Neural progenitor cell (in vitro differentiated cells): ENCODE results near the gene CC2D1A. TPM values are rescaled to one million over a fixed set of nuclear protein-coding genes. Genes with fewer than 3 reads are reported as not detected.

Experiments used
- DNase-seq: peaks from one replicate; pipeline ENCODE4 v3.0.0-alpha.2; 2016; ENCODE audit warnings: low spot score
- H2AFZ ChIP-seq: fragments of 200-600 bp; sonication (generic); replicated peaks from 2 replicates; pipeline ENCODE4 v1.6.1; 2016; ENCODE audit warnings: antibody characterized with exemption
- H3F3A ChIP-seq: fragments of 200-600 bp; sonication (generic); 2 replicates; pipeline ENCODE4 v1.6.1; 2016; ENCODE audit warnings: antibody characterized with exemption, low read depth
- H3K27ac ChIP-seq: fragments of 200-600 bp; sonication (generic); 2 replicates; pipeline ENCODE4 v1.5.1; 2016; ENCODE audit warnings: mild to moderate bottlenecking
- H3K27me3 ChIP-seq: fragments of 200-600 bp; sonication (generic); 2 replicates; pipeline ENCODE4 v1.6.1; 2016; ENCODE audit warnings: mild to moderate bottlenecking, moderate library complexity
- H3K36me3 ChIP-seq: fragments of 200-600 bp; sonication (generic); 2 replicates; pipeline ENCODE4 v1.5.1; 2016
- H3K4me1 ChIP-seq: fragments of 200-600 bp; sonication (generic); 2 replicates; pipeline ENCODE4 v1.6.1; 2016; ENCODE audit warnings: mixed run types
- H3K4me2 ChIP-seq: fragments of 200-600 bp; sonication (generic); 2 replicates; pipeline ENCODE4 v1.6.1; 2016
- H3K4me3 ChIP-seq: fragments of 200-600 bp; sonication (generic); 2 replicates; pipeline ENCODE4 v1.5.1; 2016
- H3K79me2 ChIP-seq: fragments of 200-600 bp; sonication (generic); 2 replicates; pipeline ENCODE4 v1.6.1; 2016; ENCODE audit warnings: low read depth
- H3K9ac ChIP-seq: fragments of 200-600 bp; sonication (generic); 2 replicates; pipeline ENCODE4 v1.6.1; 2016
- H3K9me3 ChIP-seq: fragments of 200-600 bp; sonication (generic); 2 replicates; pipeline ENCODE4 v1.5.1; 2016; ENCODE audit warnings: low read depth
- H4K20me1 ChIP-seq: fragments of 200-600 bp; sonication (generic); 2 replicates; pipeline ENCODE4 v1.6.1; 2016; ENCODE audit warnings: low read depth
- H3K27ac Mint-ChIP-seq: 3 replicates; pipeline ENCODE4 v1.8.0; 2021; ENCODE audit warnings: mixed read lengths
- H3K27me3 Mint-ChIP-seq: 2 replicates; pipeline ENCODE4 v1.8.0; 2022; ENCODE audit warnings: low read depth, mild to moderate bottlenecking, inconsistent platforms, moderate library complexity, mixed read lengths; ENCODE audit not compliant: insufficient read depth
- H3K36me3 Mint-ChIP-seq: 3 replicates; pipeline ENCODE4 v1.8.0; 2021; ENCODE audit warnings: mixed read lengths
- H3K4me1 Mint-ChIP-seq: 3 replicates; pipeline ENCODE4 v1.8.0; 2021; ENCODE audit warnings: mixed read lengths
- H3K4me3 Mint-ChIP-seq: 3 replicates; pipeline ENCODE4 v1.8.0; 2021; ENCODE audit warnings: mild to moderate bottlenecking, moderate library complexity, mixed read lengths
- H3K9me3 Mint-ChIP-seq: 3 replicates; pipeline ENCODE4 v1.8.0; 2020; ENCODE audit warnings: mixed read lengths
- CTCF ChIP-seq: fragments of 200-600 bp; sonication (generic); IDR thresholded peaks from 2 replicates; pipeline ENCODE4 v1.5.1; 2017; ENCODE audit warnings: antibody characterized with exemption, mild to moderate bottlenecking
- EZH2 ChIP-seq: fragments of 200-600 bp; sonication (generic); IDR thresholded peaks from 2 replicates; pipeline ENCODE4 v1.6.1; 2017; ENCODE audit warnings: antibody characterized with exemption, mild to moderate bottlenecking, moderate library complexity
- EZH2phosphoT487 ChIP-seq: fragments of 200-600 bp; sonication (generic); IDR thresholded peaks from 2 replicates; pipeline ENCODE4 v1.6.1; 2017; ENCODE audit warnings: antibody characterized with exemption
- total RNA-seq: library from RNA; depleted of rRNA; stranded (reverse); fragments of >200 nt; gene quantifications from 2 replicates; pipeline ENCODE4 v1.2.3, GENCODE V29; 2015; ENCODE audit warnings: low replicate concordance

CC2D1A gene
- total RNA-seq, result 8.1 and 22.0 TPM in 2 replicates

DNA sequence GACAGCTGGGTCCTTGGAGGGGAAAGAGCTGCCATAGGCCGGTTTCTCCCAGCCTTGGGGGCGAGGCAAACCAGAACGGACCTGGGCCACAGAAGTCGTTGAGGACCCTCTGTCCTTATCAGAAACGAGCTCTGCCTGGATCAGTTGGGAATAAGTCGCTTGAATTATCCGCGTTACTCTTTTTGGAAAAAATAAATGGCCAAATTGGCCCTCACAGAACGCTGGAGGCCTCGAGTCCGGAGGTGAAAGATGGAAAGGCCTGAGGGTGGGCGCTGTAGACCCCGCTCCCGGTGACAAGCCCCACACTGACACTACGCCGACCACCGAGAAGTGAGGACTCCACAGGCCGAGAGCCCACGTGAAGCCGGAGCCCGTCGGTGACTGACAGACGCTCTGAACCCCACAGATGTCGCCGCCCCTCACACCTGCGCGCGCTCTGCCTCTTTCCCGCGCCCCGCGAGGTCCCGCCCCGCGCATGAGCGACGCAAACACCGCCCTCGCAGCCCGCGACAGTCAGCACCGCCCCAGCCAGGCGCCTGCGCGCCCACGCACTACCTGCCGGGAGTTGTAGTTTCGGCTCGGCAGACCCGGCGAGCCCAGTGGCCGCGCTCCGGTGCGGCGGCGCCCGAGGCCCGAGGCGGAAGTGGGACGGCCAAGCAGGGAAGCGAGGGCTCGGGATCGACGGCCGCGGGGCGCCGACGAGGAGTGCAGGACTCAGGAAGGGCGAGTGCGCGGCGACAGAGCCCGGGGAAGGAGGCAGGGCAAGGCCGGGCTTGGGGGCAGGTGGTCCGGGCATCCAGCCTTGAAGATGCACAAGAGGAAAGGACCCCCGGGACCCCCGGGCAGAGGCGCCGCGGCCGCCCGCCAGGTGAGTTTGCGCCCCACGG lies at the start of gene CC2D1A, which contains the start of gene BRME1:
Gene CC2D1A (plus strand): TSS at position 568 of the 887 bp plus-strand sequence. CDS start 241 bp downstream, at position 809.
Gene BRME1 (minus strand): TSS at position 484 of the 887 bp plus-strand sequence. CDS start 1,225 bp downstream, outside the sequence.
- H3K9ac ChIP-seq, result no peak within 1 kb of the TSS
- no peaks in the 10 kb centered on the region for H3K9me3 ChIP-seq
- H3K4me3 Mint-ChIP-seq, result peak within 1 kb of the TSS; percentile 85
- no peaks in the 10 kb centered on the region for H3K79me2 ChIP-seq
- no peaks in the 10 kb centered on the region for H3K9me3 Mint-ChIP-seq
- peaks cover 9% of the 10 kb centered on the region for H3K4me1 Mint-ChIP-seq
- no peaks in the 10 kb centered on the region for H4K20me1 ChIP-seq
- H3F3A ChIP-seq, result no peaks in the 10 kb centered on the region
- peak within 1 kb of the TSS; percentile 71 for H3K4me3 ChIP-seq
- H3K27me3 Mint-ChIP-seq, result no peaks in the 10 kb centered on the region
- peaks cover 6% of the 10 kb centered on the region for H3K36me3 Mint-ChIP-seq
- peak within 1 kb of the TSS; percentile 83 for H3K4me2 ChIP-seq
- no peaks in the 10 kb centered on the region for H3K36me3 ChIP-seq
- DNase-seq, result peak; percentile 95
- H3K27me3 ChIP-seq, result peaks cover 10% of the 10 kb centered on the region
- H3K4me1 ChIP-seq, result no peaks in the 10 kb centered on the region
- peak within 1 kb of the TSS; percentile 85 for H2AFZ ChIP-seq
- no peak within 1 kb of the TSS for H3K27ac ChIP-seq
- TF ChIP-seq EZH2 (no peak), CTCF (no peak), EZH2phosphoT487 (no peak)
- H3K27ac Mint-ChIP-seq, result peak within 1 kb of the TSS; percentile 14

GRCh38 chr19:13856497-13856896 lies 49.5 kb upstream of the CC2D1A start:
- Mint-ChIP-seq H3K36me3 (no peaks in the 10 kb centered on the region), H3K27me3 (peaks cover 9% of the 10 kb centered on the region), H3K4me3 (no peak overlapping the region), H3K9me3 (no peaks in the 10 kb centered on the region), H3K27ac (no peak overlapping the region), H3K4me1 (peaks cover 8% of the 10 kb centered on the region)
- H4K20me1 ChIP-seq, result no peaks in the 10 kb centered on the region
- H3K4me2 ChIP-seq, result no peak overlapping the region
- H3K9ac ChIP-seq, result no peak overlapping the region
- no peak overlapping the region for H3K4me3 ChIP-seq
- no peak for DNase-seq
- H3K79me2 ChIP-seq, result no peaks in the 10 kb centered on the region
- peaks cover 4% of the 10 kb centered on the region for H3K27me3 ChIP-seq
- no peaks in the 10 kb centered on the region for H3K9me3 ChIP-seq
- H3K27ac ChIP-seq, result no peak overlapping the region
- no peak overlapping the region for H2AFZ ChIP-seq
- peaks cover 2% of the 10 kb centered on the region for H3K4me1 ChIP-seq
- H3K36me3 ChIP-seq, result no peaks in the 10 kb centered on the region
- H3F3A ChIP-seq, result no peaks in the 10 kb centered on the region
- no peak for TF ChIP-seq EZH2
- TF ChIP-seq EZH2phosphoT487, result no peak
- no peak for TF ChIP-seq CTCF

GRCh38 chr19:13859361-13859880 lies 46.6 kb upstream of the CC2D1A start:
- Histone ChIP-seq H3K4me2 (no peak overlapping the region), H3K79me2 (no peaks in the 10 kb centered on the region), H3F3A (peaks cover 22% of the 10 kb centered on the region), H3K4me1 (peaks cover 6% of the 10 kb centered on the region), H4K20me1 (peaks cover 5% of the 10 kb centered on the region), H3K27me3 (peaks cover 26% of the 10 kb centered on the region), H3K27ac (no peak overlapping the region), H3K4me3 (no peak overlapping the region), H3K36me3 (no peaks in the 10 kb centered on the region), H3K9me3 (no peaks in the 10 kb centered on the region), H3K9ac (no peak overlapping the region), H2AFZ (no peak overlapping the region)
- TF ChIP-seq EZH2phosphoT487, result no peak
- no peak for TF ChIP-seq EZH2
- TF ChIP-seq CTCF, result no peak
- no peak for DNase-seq
- H3K27me3 Mint-ChIP-seq, result peaks cover 15% of the 10 kb centered on the region
- peaks cover 25% of the 10 kb centered on the region for H3K4me1 Mint-ChIP-seq
- peak overlapping the region; percentile 87 for H3K27ac Mint-ChIP-seq
- H3K4me3 Mint-ChIP-seq, result no peak overlapping the region
- H3K36me3 Mint-ChIP-seq, result no peaks in the 10 kb centered on the region
- no peaks in the 10 kb centered on the region for H3K9me3 Mint-ChIP-seq
